Umbilical cord (tissue), 2 donors: ENCODE measurements around the gene ZIC4. TPM values are rescaled to one million over a fixed set of nuclear protein-coding genes. Genes with fewer than 3 reads are reported as not detected.

ENCODE experiments used
- DNase-seq: peaks from one replicate; pipeline ENCODE4 v3.0.0-alpha.2; 2015; ENCODE audit warnings: low spot score
- total RNA-seq: library from RNA; depleted of rRNA; stranded (reverse); fragments of >200 nt; gene quantifications from one replicate; pipeline ENCODE4 v1.2.3, GENCODE V29; 2014; ENCODE audit warnings: low replicate concordance; ENCODE audit not compliant: insufficient read depth

Gene ZIC4
- total RNA-seq, 1 donor from 2014 or later = 3.1 TPM

- DNase-seq = no peak
Observed at GRCh38 chr3:147405231-147406027, 914 bp downstream of the ZIC4 start.

- DNase-seq = no peak
Observed at GRCh38 chr3:147404800-147405230, 1.5 kb downstream of the ZIC4 start.

GRCh38 chr3:147404000-147404799 is 2.1 kb downstream of the ZIC4 start:
- DNase-seq = no peak

- no peak for DNase-seq
Observed at GRCh38 chr3:147403511-147403910, 2.8 kb downstream of the ZIC4 start.

GRCh38 chr3:147402159-147402558 is 4.2 kb downstream of the ZIC4 start:
- no peak for DNase-seq

GRCh38 chr3:147401421-147401820 is 4.9 kb downstream of the ZIC4 start:
- DNase-seq = no peak

- no peak for DNase-seq
Observed at GRCh38 chr3:147400999-147401398, 5.3 kb downstream of the ZIC4 start.

- no peak for DNase-seq
Observed at GRCh38 chr3:147400111-147400510, 6.2 kb downstream of the ZIC4 start.

- no peak for DNase-seq
Observed at GRCh38 chr3:147398813-147399534, 7.4 kb downstream of the ZIC4 start.

- no peak for DNase-seq
Observed at GRCh38 chr3:147397875-147398812, 8.2 kb downstream of the ZIC4 start.

GRCh38 chr3:147397155-147397874 is 9.0 kb downstream of the ZIC4 start:
- DNase-seq = no peak

GRCh38 chr3:147396712-147397046 is 9.7 kb downstream of the ZIC4 start:
- no peak for DNase-seq

- no peak for DNase-seq
Observed at GRCh38 chr3:147395899-147396711, 10.2 kb downstream of the ZIC4 start.

GRCh38 chr3:147394884-147395225 is 11.5 kb downstream of the ZIC4 start:
- no peak for DNase-seq

GRCh38 chr3:147393943-147394883 is 12.1 kb downstream of the ZIC4 start:
- DNase-seq = no peak

GRCh38 chr3:147393261-147393942 is 12.9 kb downstream of the ZIC4 start:
- DNase-seq = no peak

GRCh38 chr3:147392625-147392946 is 13.8 kb downstream of the ZIC4 start:
- no peak for DNase-seq
